HL-60 (cell line): ENCODE measurements around the gene ZNF124.
"Not testable (repeated sequence)": the region's sequence is repeated elsewhere in the genome, so short reads cannot be mapped to it uniquely, and the experiment has no call there.

Experiments
- DNase-seq, 2 experiments: peaks; one replicate each; pipeline ENCODE4 v3.0.0-alpha.2; 2010 to 2020; ENCODE audit warnings: low read depth in 1 of 2, low spot score in 1 of 2
- H3K27ac ChIP-seq: fragments of 250-450 bp; sonication (Bioruptor Pico); replicated peaks from 2 replicates; pipeline ENCODE4 v1.5.1; 2020; ENCODE audit warnings: mild to moderate bottlenecking, moderate library complexity
- H3K27me3 ChIP-seq: fragments of 250-450 bp; sonication (Bioruptor Pico); 2 replicates; pipeline ENCODE4 v1.5.1; 2021; ENCODE audit warnings: mild to moderate bottlenecking, moderate library complexity; ENCODE audit not compliant: insufficient read depth, poor library complexity, severe bottlenecking
- H3K4me3 ChIP-seq: replicated peaks from 2 replicates; pipeline ENCODE4 v1.5.1; 2011; ENCODE audit warnings: mild to moderate bottlenecking, control low read depth, low read length; ENCODE audit not compliant: insufficient read depth
- GABPA ChIP-seq: IDR thresholded peaks from 2 replicates; pipeline ENCODE4 v1.6.1; 2012; ENCODE audit warnings: low read depth
- POLR2AphosphoS5 ChIP-seq: IDR thresholded peaks from 2 replicates; pipeline ENCODE4 v1.6.1; 2012; ENCODE audit warnings: low read depth
- SPI1 ChIP-seq: IDR thresholded peaks from 2 replicates; pipeline ENCODE4 v1.6.1; 2012; ENCODE audit warnings: low read depth, mild to moderate bottlenecking, borderline replicate concordance
- TF ChIP-seq, protein P1 (sequence below): IDR thresholded peaks from 2 replicates; pipeline ENCODE4 v1.6.1; 2012; ENCODE audit warnings: low read depth; ENCODE audit not compliant: insufficient replicate concordance
- TF ChIP-seq, protein P2 (sequence below): IDR thresholded peaks from one replicate; pipeline ENCODE4 v1.5.1; 2011; ENCODE audit warnings: low read length, control low read depth, inconsistent platforms; ENCODE audit not compliant: insufficient read depth

Gene ZNF124

DNA sequence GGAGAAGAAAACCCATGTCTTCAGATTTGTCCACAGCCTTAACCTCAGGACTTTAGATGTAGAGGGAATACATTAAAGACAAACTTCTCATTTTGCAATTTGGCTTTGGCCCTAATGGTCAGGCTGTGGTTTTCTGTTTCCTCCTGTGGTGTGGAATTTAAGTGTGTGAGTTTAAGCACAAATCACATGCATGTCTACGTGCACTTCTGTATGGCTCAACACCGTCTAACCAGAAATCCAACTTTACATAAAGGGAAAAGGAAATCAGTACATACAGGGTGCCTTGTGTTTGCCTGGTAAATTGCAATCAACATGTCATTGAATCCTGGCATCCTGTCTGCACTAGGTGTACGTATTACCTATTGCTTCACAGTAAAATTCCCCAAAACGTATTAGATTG, 1.2 kb upstream of the ZNF124 start:
- no peaks in the 10 kb centered on the region for H3K27me3 ChIP-seq
- DNase-seq = peak in 1 of 2 experiments; percentile 74
- TF ChIP-seq POLR2AphosphoS5 (0 out of 2 replicates have a peak, but pooled peaks have one; percentile 26), GABPA (no peak)
- H3K27ac ChIP-seq = peak overlapping the region; percentile 48
- H3K4me3 ChIP-seq = no peak overlapping the region

GRCh38 chr1:247171443-247171842, 377 bp downstream of the ZNF124 start:
- not testable (repeated sequence) for H3K27ac ChIP-seq, H3K4me3 ChIP-seq, DNase-seq, H3K27me3 ChIP-seq

- Histone ChIP-seq H3K27ac (no peak overlapping the region), H3K4me3 (no peak overlapping the region), H3K27me3 (no peaks in the 10 kb centered on the region)
- TF ChIP-seq, protein P1, sequence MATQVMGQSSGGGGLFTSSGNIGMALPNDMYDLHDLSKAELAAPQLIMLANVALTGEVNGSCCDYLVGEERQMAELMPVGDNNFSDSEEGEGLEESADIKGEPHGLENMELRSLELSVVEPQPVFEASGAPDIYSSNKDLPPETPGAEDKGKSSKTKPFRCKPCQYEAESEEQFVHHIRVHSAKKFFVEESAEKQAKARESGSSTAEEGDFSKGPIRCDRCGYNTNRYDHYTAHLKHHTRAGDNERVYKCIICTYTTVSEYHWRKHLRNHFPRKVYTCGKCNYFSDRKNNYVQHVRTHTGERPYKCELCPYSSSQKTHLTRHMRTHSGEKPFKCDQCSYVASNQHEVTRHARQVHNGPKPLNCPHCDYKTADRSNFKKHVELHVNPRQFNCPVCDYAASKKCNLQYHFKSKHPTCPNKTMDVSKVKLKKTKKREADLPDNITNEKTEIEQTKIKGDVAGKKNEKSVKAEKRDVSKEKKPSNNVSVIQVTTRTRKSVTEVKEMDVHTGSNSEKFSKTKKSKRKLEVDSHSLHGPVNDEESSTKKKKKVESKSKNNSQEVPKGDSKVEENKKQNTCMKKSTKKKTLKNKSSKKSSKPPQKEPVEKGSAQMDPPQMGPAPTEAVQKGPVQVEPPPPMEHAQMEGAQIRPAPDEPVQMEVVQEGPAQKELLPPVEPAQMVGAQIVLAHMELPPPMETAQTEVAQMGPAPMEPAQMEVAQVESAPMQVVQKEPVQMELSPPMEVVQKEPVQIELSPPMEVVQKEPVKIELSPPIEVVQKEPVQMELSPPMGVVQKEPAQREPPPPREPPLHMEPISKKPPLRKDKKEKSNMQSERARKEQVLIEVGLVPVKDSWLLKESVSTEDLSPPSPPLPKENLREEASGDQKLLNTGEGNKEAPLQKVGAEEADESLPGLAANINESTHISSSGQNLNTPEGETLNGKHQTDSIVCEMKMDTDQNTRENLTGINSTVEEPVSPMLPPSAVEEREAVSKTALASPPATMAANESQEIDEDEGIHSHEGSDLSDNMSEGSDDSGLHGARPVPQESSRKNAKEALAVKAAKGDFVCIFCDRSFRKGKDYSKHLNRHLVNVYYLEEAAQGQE = no peak
- TF ChIP-seq, protein P2, sequence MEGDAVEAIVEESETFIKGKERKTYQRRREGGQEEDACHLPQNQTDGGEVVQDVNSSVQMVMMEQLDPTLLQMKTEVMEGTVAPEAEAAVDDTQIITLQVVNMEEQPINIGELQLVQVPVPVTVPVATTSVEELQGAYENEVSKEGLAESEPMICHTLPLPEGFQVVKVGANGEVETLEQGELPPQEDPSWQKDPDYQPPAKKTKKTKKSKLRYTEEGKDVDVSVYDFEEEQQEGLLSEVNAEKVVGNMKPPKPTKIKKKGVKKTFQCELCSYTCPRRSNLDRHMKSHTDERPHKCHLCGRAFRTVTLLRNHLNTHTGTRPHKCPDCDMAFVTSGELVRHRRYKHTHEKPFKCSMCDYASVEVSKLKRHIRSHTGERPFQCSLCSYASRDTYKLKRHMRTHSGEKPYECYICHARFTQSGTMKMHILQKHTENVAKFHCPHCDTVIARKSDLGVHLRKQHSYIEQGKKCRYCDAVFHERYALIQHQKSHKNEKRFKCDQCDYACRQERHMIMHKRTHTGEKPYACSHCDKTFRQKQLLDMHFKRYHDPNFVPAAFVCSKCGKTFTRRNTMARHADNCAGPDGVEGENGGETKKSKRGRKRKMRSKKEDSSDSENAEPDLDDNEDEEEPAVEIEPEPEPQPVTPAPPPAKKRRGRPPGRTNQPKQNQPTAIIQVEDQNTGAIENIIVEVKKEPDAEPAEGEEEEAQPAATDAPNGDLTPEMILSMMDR = no peak
- no peak for TF ChIP-seq GABPA
- no peak for TF ChIP-seq SPI1
- no peak for TF ChIP-seq POLR2AphosphoS5
- no peak for DNase-seq
Observed at GRCh38 chr1:247165674-247166073, 6.1 kb downstream of the ZNF124 start.

- TF ChIP-seq, protein P2 = no peak
- TF ChIP-seq SPI1 (no peak), POLR2AphosphoS5 (no peak), GABPA (no peak)
- TF ChIP-seq, protein P1 = no peak
- Histone ChIP-seq H3K4me3 (no peak overlapping the region), H3K27me3 (no peaks in the 10 kb centered on the region)
Observed at GRCh38 chr1:247164694-247165093, 7.1 kb downstream of the ZNF124 start.

DNA sequence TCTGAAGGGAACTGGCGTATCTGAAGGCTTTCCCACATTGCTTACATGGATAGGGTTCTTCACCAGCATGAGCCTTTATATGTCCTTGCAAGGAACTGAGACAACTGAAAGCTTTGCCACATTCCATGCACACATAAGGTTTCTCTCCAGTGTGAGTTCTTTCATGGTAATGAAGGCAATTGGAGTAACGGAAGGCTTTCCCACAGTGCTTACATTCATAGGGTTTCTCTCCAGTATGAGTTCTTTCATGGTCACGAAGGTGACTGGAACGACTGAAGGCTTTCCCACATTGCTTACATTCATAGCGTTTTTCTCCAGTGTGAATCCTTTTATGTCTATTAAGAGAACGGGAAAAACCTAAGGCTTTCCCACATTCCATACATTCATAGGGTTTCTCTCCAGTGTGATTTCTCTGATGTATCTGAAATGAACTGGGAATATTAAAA, 15.0 kb downstream of the ZNF124 start:
- Histone ChIP-seq H3K4me3 (no peak overlapping the region), H3K27ac (no peak overlapping the region), H3K27me3 (no peaks in the 10 kb centered on the region)
- TF ChIP-seq SPI1 = no peak
- TF ChIP-seq GABPA = no peak
- no peak for TF ChIP-seq POLR2AphosphoS5
- TF ChIP-seq, protein P1 = no peak
- TF ChIP-seq, protein P2 = no peak
- no peak for DNase-seq

More at GRCh38 chr1:247164694-247165093, 7.1 kb downstream of the ZNF124 start:
- DNase-seq = no peak
- H3K27ac ChIP-seq = no peak overlapping the region
